ENCODE data around the gene GRP. TPM values are rescaled to one million over a fixed set of nuclear protein-coding genes. Genes with fewer than 3 reads are reported as not detected.

The GRP gene
- total RNA-seq, 1 experiment from 2014 or later, result not detected

DNA sequence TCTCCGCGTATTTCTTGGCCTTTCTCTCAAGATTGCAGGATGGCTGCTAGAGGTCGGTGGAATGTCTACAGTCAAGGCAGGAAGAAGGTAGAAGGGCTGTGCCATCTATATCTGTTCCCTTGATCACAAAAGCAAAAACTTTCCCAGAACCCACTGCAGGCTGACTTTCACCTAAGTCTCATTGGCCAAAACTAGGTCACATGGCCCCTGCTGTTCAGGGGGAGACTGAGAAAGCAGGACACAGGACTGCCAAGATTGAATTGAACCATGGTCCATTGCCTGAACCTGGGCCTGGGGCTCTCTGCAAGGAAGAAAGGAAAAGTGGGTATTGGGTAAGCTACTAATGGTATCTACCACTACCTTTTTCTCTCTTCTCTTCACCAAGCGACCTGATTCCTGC, 9.7 kb upstream of the GRP start:
- Histone ChIP-seq H3K36me3 (no peaks in the 10 kb centered on the region), H3K27me3 (replicated peaks) (peaks cover 28% of the 10 kb centered on the region), H3K4me1 (replicated peaks) (no peaks in the 10 kb centered on the region), H3K9me3 (replicated peaks) (no peaks in the 10 kb centered on the region), H3K4me3 (no peak overlapping the region), H3K27ac (no peak overlapping the region)
- DNase-seq (ENCODE audit: low read depth in 1 of 2, low spot score in 2 of 2), result no peak

DNA sequence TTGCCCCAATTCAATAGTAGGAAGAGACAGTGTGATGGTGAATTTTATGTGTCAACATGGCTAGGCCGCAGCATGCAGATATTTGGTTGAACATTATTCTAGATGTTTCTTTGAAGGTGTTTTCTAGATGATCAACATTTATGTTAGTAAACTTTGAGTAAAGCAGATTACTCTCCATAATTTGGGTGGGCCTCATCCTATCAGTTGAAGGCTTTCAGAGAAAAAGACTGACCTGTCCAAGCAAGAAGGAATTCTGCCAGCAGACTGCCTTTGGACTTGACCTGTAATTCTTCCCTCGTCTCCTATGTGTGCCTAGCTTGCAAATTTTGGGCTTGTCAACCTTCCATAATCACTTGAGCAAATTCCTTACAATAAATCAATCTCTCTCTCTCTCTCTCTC, 8.3 kb upstream of the GRP start:
- H3K4me1 ChIP-seq (replicated peaks), result no peaks in the 10 kb centered on the region
- no peaks in the 10 kb centered on the region for H3K36me3 ChIP-seq
- no peaks in the 10 kb centered on the region for H3K9me3 ChIP-seq (replicated peaks)
- no peak overlapping the region for H3K27ac ChIP-seq
- H3K27me3 ChIP-seq (replicated peaks), result peaks cover 28% of the 10 kb centered on the region
- DNase-seq (ENCODE audit: low read depth in 1 of 2, low spot score in 2 of 2), result no peak
- no peak overlapping the region for H3K4me3 ChIP-seq

DNA sequence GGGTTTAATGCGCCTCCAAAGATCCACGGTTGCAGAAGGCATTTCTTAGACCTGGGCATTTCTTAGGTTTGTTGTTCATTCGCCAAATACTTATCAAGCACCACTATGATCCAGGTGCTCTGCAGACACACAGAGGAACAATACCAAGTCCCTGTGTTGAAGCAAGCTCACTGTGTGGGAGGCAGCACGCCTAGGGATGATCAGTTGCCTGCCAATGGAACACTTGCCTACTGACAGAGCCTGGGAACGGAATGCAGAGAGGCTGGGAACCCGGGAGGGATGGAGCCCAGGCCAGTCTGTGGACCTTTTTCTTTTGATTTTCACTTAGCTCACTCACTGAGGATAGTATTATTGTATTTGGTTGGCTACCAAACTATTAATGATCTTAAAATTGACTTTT, 1.9 kb upstream of the GRP start:
- no peaks in the 10 kb centered on the region for H3K9me3 ChIP-seq (replicated peaks)
- H3K36me3 ChIP-seq, result no peaks in the 10 kb centered on the region
- H3K4me3 ChIP-seq, result no peak overlapping the region
- H3K27me3 ChIP-seq (replicated peaks), result peaks cover 50% of the 10 kb centered on the region
- no peak overlapping the region for H3K27ac ChIP-seq
- DNase-seq (ENCODE audit: low read depth in 1 of 2, low spot score in 2 of 2), result no peak
- no peaks in the 10 kb centered on the region for H3K4me1 ChIP-seq (replicated peaks)

DNA sequence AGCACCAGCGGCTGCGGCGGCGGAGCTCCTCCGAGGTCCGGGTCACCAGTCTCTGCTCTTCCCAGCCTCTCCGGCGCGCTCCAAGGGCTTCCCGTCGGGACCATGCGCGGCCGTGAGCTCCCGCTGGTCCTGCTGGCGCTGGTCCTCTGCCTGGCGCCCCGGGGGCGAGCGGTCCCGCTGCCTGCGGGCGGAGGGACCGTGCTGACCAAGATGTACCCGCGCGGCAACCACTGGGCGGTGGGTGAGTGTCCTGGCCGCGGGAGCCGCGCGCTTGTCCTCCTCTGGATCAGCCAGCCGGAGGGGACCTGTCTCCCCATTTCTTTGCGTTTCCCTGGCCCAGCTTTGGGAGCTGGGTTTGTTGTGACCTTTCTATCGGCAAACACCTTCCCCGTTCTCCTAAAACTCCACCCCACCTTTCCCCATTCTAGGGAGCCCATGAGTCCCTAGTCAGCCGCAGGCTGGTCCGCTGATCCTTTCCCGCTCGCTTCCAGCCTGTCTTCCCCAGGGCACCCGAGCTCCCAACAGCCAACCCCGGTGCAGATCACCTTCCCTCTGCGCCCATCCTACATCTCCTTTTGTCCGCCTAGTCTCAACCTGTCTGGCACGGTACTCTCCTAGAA, 316 bp downstream of the GRP start:
- Histone ChIP-seq H3K36me3 (no peaks in the 10 kb centered on the region), H3K27me3 (replicated peaks) (peaks cover 63% of the 10 kb centered on the region), H3K4me3 (no peak overlapping the region), H3K27ac (no peak overlapping the region), H3K9me3 (replicated peaks) (no peaks in the 10 kb centered on the region), H3K4me1 (replicated peaks) (no peaks in the 10 kb centered on the region)
- DNase-seq (ENCODE audit: low read depth in 1 of 2, low spot score in 2 of 2), result no peak

DNA sequence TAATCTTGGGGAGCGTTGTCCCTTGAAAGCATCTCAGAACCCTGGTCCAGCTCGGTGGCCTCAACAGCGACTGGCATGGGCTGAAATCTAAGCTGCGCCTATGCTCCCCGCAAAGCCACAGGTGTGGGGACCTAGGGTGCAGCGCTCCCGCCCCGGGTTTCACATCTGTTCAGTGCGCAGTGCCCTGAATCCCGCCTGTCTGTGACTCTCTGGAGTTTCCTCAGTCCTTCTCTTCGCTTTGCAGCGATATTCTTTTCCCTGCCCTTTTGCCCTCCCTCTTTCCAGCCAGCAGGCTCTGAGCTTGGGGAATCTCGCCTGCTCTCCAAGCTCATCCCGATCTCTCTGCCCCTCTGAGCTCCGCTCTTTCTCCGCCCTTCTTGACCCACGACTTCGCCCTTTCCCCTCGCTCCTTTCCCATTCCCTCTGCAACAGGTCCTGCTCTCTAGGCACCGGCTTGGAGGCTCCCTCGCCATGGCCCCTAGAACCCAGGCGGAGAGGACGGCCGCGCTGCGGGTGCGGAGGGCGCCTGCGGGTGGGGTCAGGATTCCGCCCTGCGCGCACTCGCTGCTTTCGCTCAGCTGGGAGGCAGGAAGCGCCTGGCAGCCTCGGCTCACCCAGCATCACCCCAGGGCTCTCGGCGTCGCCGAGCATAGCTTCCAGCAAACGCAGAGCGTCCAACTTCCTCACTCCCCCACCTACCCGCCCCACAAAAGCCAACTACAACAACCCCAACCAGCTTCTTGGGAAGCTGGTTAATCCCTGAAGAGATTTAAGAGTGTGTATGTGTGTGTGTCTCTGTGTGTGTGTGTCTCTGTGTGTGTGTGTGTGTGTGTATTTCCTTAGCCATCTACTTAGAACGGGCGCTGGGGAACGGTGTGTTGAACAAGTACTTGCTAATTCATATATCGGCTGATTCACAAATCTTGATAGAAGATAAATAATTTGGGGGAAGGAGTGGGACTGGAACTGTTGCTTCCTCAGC, 1.1 kb downstream of the GRP start:
- Histone ChIP-seq H3K27me3 (replicated peaks) (peaks cover 63% of the 10 kb centered on the region), H3K9me3 (replicated peaks) (no peaks in the 10 kb centered on the region), H3K4me1 (replicated peaks) (no peaks in the 10 kb centered on the region), H3K4me3 (no peak overlapping the region), H3K36me3 (no peaks in the 10 kb centered on the region), H3K27ac (no peak overlapping the region)
- no peak for DNase-seq (ENCODE audit: low read depth in 1 of 2, low spot score in 2 of 2)

DNA sequence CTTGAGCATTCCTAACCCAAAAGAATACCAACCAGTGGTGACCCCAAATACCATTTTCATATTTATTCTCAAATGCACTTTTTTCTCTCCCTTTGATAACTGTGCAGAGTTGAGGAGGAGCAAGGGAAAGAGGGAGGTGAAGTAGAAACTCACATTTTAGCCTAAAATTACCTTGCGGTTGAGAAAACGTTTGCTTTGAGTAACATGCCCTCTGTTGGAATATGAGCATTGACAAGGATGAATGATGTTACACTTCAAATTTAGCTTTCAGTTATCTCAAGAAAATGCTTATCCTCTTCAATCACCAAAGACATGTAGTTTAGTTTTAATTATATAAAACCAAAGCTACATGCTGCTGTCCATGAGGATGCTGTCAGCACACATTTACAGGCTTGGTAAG, 2.4 kb downstream of the GRP start:
- DNase-seq (ENCODE audit: low read depth in 1 of 2, low spot score in 2 of 2), result no peak
- Histone ChIP-seq H3K4me1 (replicated peaks) (no peaks in the 10 kb centered on the region), H3K9me3 (replicated peaks) (no peaks in the 10 kb centered on the region), H3K4me3 (no peak overlapping the region), H3K36me3 (no peaks in the 10 kb centered on the region), H3K27me3 (replicated peaks) (peaks cover 65% of the 10 kb centered on the region), H3K27ac (no peak overlapping the region)

DNA sequence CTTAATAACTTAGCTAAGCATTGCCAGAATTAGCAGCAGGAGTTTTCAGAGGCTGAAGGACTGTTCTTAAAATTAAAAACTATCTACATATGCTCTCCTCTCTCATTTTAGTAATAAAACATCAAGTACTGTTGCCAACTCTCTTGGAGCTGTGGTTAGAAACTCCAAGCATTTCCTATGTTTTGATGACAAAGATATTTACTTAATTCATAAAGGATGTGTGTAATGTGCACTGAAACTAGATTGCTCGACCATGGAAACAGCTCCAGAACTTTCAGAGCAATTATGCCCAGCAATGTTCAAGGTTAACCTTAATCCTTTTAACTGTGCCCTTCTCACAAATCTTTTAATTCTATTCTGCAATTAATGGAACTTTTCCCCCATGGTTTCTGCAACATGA, 8.4 kb downstream of the GRP start:
- Histone ChIP-seq H3K36me3 (no peaks in the 10 kb centered on the region), H3K4me1 (replicated peaks) (peaks cover 4% of the 10 kb centered on the region), H3K9me3 (replicated peaks) (no peaks in the 10 kb centered on the region), H3K27ac (no peak overlapping the region), H3K4me3 (no peak overlapping the region), H3K27me3 (replicated peaks) (peaks cover 35% of the 10 kb centered on the region)
- no peak for DNase-seq (ENCODE audit: low read depth in 1 of 2, low spot score in 2 of 2)

DNA sequence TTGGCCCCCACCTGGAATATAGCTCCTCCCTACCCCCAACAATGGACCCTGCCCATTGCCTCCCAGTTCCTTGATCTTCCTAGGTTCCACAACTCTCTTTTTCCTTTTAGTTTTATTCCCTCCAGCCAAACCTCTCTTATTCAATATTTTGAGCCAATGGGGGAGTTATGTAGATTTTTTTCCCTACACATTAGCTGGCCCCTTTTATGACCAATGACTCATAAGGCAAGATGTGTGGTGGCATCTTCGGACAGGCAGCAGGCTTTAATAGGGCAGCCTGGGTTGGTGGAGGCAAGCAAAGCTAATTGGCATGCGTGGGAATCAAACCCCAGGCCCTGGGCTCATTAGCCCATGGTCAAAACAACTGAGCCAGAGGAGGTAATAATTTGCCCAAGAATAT, 9.2 kb downstream of the GRP start:
- no peak overlapping the region for H3K27ac ChIP-seq
- DNase-seq (ENCODE audit: low read depth in 1 of 2, low spot score in 2 of 2), result no peak

DNA sequence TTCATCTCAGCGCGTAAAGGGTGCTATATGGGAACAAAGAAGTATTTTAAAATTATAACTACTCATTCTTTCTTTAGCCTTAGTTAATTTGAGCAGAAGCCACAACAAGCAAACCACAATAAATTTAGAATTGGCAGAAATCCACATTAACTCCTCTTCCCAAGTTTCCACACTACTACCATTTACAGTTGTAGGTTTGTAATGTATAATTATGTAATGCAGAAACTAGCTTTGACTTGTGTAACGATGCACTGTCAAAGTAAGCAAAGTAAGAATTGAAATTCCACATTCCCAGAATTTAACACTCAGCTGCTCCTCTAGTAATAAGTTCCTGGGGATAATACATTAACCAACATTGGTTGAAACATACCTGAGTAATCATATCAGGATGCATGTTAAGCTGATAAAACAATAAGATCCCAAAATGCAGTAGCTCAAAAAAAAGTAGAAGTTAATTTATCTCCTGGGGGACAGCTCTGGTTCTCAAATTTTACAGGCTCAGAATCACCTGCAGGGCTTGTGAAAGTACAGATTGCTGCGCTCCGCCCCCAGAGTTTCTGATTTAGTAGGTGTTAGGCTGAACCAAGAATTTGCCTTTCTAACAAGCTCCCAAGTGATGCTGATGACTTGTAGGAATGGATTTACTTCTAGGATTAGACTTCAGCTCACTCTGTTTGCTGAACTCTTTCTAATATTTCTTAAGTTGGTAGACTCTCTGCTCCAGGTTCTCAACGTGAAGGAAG, 9.9 kb downstream of the GRP start:
- H3K27ac ChIP-seq, result no peak overlapping the region
- DNase-seq (ENCODE audit: low read depth in 1 of 2, low spot score in 2 of 2), result no peak
- no peak overlapping the region for H3K4me3 ChIP-seq
- H3K4me1 ChIP-seq (replicated peaks), result peaks cover 4% of the 10 kb centered on the region
- no peaks in the 10 kb centered on the region for H3K36me3 ChIP-seq
- peaks cover 19% of the 10 kb centered on the region for H3K27me3 ChIP-seq (replicated peaks)
- H3K9me3 ChIP-seq (replicated peaks), result no peaks in the 10 kb centered on the region

More for the DNA sequence above, 9.2 kb downstream of the GRP start:
- Histone ChIP-seq H3K27me3 (replicated peaks) (peaks cover 26% of the 10 kb centered on the region), H3K9me3 (replicated peaks) (no peaks in the 10 kb centered on the region), H3K4me1 (replicated peaks) (peaks cover 4% of the 10 kb centered on the region), H3K36me3 (no peaks in the 10 kb centered on the region), H3K4me3 (no peak overlapping the region)

DNA sequence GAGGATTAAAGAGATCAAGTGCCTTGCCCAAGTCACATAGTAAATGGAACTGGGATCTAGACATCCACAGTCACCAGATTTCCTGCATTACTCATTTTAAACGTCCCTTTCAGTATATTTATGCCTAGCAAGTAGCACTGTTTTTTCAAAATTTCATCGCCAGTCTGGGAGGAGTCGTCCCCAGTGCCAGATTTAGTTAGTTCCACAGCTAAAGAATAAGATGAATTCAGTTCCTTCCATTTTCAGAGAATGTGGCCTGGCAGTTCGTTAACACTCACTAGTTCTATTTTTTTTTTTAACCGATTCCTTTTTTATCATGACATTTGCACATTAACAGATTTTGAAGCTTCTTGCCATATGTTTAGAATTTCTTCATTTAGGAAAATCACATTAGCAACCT, 11.2 kb downstream of the GRP start:
- Histone ChIP-seq H3K4me3 (no peak overlapping the region), H3K4me1 (replicated peaks) (peaks cover 4% of the 10 kb centered on the region), H3K27me3 (replicated peaks) (peaks cover 10% of the 10 kb centered on the region), H3K9me3 (replicated peaks) (no peaks in the 10 kb centered on the region), H3K27ac (no peak overlapping the region), H3K36me3 (no peaks in the 10 kb centered on the region)
- no peak for DNase-seq (ENCODE audit: low read depth in 1 of 2, low spot score in 2 of 2)

DNA sequence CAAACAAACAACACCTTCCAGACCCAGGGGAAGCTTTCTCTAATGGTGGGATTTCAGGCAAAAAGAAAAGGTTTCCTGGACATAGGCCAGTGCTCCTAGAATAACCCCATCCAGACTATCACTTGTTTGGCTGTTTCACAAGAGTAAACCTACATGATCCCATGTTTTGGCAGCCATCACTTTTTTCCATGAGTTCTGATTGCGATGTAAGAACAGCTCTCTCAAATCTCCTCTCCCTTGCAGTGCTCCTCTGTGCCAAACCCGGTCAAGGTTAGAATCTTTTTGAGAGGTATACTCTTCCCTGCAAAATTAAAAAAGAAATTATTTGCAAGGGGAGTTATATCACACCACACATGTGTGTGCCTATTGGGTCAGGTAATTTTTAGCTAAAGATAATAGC, 11.9 kb downstream of the GRP start:
- Histone ChIP-seq H3K36me3 (no peaks in the 10 kb centered on the region), H3K4me3 (no peak overlapping the region), H3K4me1 (replicated peaks) (peaks cover 4% of the 10 kb centered on the region), H3K27me3 (replicated peaks) (peaks cover 8% of the 10 kb centered on the region; the same call in 1 of the 2 replicates), H3K9me3 (replicated peaks) (no peaks in the 10 kb centered on the region), H3K27ac (no peak overlapping the region)
- no peak for DNase-seq (ENCODE audit: low read depth in 1 of 2, low spot score in 2 of 2)

DNA sequence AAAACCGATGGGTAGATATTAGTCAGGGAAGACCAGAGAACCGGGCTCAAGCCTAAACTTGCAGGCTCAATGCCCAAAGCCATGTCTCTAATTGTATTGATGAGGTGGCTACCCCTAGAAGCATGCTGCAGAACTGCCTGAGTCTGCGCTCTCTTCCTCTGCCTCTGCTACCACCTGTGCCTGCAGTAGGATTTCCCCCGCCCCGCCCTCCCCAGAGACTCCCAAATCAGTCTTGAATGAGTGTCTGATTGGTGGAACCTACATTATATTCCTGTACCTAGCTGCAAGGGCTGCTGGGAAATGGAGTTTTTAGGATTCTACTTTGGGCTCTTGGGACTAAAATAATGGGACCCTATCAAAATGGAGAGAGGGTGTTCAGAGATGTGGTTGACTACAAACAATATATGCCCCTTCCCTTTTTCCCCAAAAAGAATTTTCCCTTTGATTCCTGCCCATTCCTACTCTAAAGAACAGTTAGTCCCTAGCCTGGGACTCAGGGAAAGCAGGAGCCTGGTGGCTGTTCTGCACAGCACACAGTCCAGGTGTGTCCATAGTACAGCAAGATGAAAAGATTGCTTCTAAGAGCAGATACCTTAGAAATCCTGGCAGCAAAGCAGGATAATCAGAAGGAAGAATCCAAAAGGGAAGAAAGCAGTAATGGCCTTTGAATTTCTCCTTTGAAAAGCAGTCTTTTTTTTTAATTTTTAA, 12.5 kb downstream of the GRP start:
- Histone ChIP-seq H3K27me3 (replicated peaks) (peaks cover 8% of the 10 kb centered on the region; the same call in 1 of the 2 replicates), H3K4me1 (replicated peaks) (peaks cover 4% of the 10 kb centered on the region), H3K9me3 (replicated peaks) (no peaks in the 10 kb centered on the region), H3K27ac (peak overlapping the region; percentile 11; the same call in 1 of the 2 replicates), H3K4me3 (no peak overlapping the region), H3K36me3 (no peaks in the 10 kb centered on the region)
- no peak for DNase-seq (ENCODE audit: low read depth in 1 of 2, low spot score in 2 of 2)

DNA sequence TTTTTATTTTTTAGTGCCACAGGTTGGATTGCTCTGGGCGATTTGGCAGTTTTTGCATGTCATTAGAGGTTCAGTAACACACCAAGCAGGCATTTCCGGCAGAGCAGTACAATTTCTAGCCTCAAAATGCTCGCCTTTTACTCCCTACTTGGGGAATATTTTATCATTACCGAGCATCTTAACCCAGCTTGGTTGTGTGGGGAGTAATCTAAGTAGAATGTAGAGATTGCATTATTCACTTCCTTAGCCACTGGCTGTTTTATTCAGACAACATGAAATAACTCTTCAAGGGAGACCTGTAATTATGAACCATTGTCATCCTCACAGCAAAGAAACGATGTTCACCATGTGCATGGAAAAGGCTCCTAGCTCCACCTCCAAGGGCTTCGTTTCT, 13.1 kb downstream of the GRP start:
- Histone ChIP-seq H3K27ac (peak overlapping the region; percentile 11; the same call in 1 of the 2 replicates), H3K36me3 (no peaks in the 10 kb centered on the region)
- no peak for DNase-seq (ENCODE audit: low read depth in 1 of 2, low spot score in 2 of 2)

More for the DNA sequence above, 13.1 kb downstream of the GRP start:
- Histone ChIP-seq H3K4me1 (replicated peaks) (peaks cover 4% of the 10 kb centered on the region), H3K27me3 (replicated peaks) (peaks cover 8% of the 10 kb centered on the region; the same call in 1 of the 2 replicates), H3K4me3 (no peak overlapping the region), H3K9me3 (replicated peaks) (no peaks in the 10 kb centered on the region)

Measured in SJSA1 (cell line).